ENCODE data around the gene LDLRAD3. TPM values are rescaled to one million over a fixed set of nuclear protein-coding genes. Genes with fewer than 3 reads are reported as not detected.
"Not testable (repeated sequence)": the region's sequence is repeated elsewhere in the genome, so short reads cannot be mapped to it uniquely, and the experiment has no call there.

The LDLRAD3 gene
- total and polyA plus RNA-seq, 5 experiments from 2014 or later: not detected

DNA sequence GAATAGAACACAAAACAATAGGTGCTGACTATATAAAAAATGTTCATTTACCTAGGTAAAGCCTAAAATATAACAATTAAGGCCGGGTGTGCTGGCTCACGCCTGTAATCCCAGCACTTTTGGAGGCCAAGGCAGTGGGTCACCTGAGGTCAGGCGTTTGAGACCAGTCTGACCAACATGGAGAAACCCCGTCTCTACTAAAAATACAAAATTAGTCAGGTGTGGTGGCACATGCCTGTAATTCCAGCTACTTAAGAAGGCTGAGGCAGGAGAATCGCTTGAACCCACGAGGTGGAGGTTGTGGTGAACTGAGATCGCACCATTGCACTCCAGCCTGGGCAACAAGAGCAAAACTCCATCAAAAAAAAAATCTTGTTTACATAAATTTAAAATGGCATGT is 31.4 kb upstream of the LDLRAD3 start:
- H3K9me3 Mint-ChIP-seq, POLR2A ChIA-PET: not testable (repeated sequence)

DNA sequence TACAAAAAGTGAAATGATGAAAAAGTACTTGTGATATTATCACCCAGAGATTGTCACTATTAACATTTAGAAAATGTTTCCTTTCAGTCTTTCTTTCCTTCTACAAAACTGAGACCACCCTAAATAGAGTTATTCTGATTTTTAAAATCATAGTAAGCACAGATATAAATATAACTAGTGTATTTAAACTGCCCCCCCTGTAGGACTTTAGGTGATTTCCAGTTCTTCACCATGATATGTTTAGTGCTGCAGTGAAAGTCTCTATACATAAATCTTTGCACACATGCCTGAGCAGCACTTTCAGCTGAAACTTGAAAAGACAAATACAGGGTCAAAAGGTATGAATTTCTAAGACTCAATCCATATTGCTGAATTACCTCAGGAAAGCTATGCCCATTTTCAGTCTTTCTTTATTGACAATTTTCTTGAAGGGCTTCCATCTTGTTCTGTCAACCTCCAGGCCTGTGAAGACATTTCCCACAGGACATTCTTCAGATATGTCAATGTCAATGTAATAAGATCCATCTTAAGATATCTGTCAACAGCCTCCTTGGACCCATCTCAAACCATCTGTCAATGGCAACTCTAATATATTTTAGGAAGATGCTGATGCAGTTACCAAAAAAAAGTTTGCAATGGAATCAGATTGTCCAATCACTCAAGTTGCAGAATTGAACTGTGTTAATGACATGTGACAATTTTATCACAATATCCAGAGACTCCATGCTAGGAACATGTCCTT is 30.8 kb upstream of the LDLRAD3 start:
- H3K27me3 Mint-ChIP-seq: peaks cover 7 to 38% (median 10%) of the 10 kb centered on the region in 5 donors
- no peak overlapping the region for H3K4me3 Mint-ChIP-seq
- DNase-seq (no peak), ATAC-seq (no peak)
- H3K36me3 Mint-ChIP-seq: peaks cover 0 to 2% (median 0%) of the 10 kb centered on the region in 3 donors
- H3K9me3 Mint-ChIP-seq: peaks cover 0 to 3% (median 0%) of the 10 kb centered on the region in 9 donors
- POLR2A ChIA-PET: no interaction called here
- H3K4me1 Mint-ChIP-seq: no peaks in the 10 kb centered on the region
- H3K27ac Mint-ChIP-seq: no peak overlapping the region

More for the DNA sequence above, 31.4 kb upstream of the LDLRAD3 start:
- H3K4me1 Mint-ChIP-seq, ATAC-seq, H3K4me3 Mint-ChIP-seq, DNase-seq, H3K36me3 Mint-ChIP-seq, H3K27ac Mint-ChIP-seq: not testable (repeated sequence)
- H3K27me3 Mint-ChIP-seq: peaks cover 7 to 32% (median 10%) of the 10 kb centered on the region in 5 donors

DNA sequence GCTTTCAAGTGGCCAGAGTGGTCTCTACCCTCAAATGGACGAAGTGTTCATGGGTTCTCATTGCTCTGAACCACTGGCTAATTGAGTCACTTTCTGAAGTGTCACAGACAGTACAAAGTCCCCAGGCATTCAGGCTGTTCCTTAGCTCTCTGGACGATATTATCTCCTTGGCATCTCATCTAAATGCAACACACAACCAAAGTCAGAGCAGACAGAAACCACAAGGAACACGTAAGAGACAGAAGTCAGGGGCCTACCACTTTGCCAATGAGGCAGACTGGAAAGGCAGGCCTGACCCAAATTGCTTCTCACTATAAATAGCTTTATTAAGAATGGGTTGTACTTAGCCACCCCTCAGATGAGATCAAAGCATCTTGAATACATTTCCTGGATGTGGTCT is 29.0 kb upstream of the LDLRAD3 start:
- Mint-ChIP-seq H3K36me3 (peaks cover 0 to 2% (median 0%) of the 10 kb centered on the region in 3 donors), H3K9me3 (peaks cover 0 to 3% (median 0%) of the 10 kb centered on the region in 9 donors), H3K27me3 (peaks cover 7 to 53% (median 10%) of the 10 kb centered on the region in 5 donors), H3K4me3 (no peak overlapping the region), H3K4me1 (no peaks in the 10 kb centered on the region), H3K27ac (no peak overlapping the region)
- no peak for ATAC-seq
- no peak for DNase-seq
- POLR2A ChIA-PET: no interaction called here

- H3K27ac Mint-ChIP-seq: no peak overlapping the region
- peaks cover 0 to 3% (median 0%) of the 10 kb centered on the region in 9 donors for H3K9me3 Mint-ChIP-seq
- H3K36me3 Mint-ChIP-seq: peaks cover 0 to 2% (median 0%) of the 10 kb centered on the region in 3 donors
- no peak overlapping the region for H3K4me3 Mint-ChIP-seq
- no peak for ATAC-seq
- H3K27me3 Mint-ChIP-seq: peaks cover 11 to 41% (median 13%) of the 10 kb centered on the region in 5 donors
- POLR2A ChIA-PET: no interaction called here
- H3K4me1 Mint-ChIP-seq: no peaks in the 10 kb centered on the region
- DNase-seq: no peak
Observed at GRCh38 chr11:35916270-35916669, 27.6 kb upstream of the LDLRAD3 start.

DNA sequence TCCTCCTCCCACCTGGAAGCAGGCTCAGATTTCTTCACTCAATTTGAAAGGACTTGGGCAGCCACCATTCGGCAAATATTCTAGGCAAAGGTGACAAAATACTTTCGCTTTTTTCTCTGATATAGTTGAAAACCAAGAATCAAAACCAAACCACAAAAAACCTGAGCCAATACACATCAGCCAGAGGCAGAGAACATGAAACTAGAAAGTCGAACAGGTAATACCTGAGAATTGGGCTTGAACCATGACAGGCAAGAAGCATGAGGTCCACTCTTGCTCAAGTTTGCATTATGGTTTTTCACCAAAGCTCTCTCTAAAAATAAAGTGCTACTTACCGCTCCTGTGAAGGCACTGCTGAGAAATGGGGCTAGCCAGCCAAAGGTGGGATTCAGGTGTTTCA is 26.2 kb upstream of the LDLRAD3 start:
- Mint-ChIP-seq H3K27ac (no peak overlapping the region), H3K4me3 (no peak overlapping the region), H3K36me3 (peaks cover 0 to 2% (median 0%) of the 10 kb centered on the region in 3 donors), H3K4me1 (no peaks in the 10 kb centered on the region), H3K27me3 (peaks cover 8 to 34% (median 17%) of the 10 kb centered on the region in 5 donors), H3K9me3 (peaks cover 0 to 2% (median 0%) of the 10 kb centered on the region in 9 donors)
- POLR2A ChIA-PET: no interaction called here
- DNase-seq (no peak), ATAC-seq (no peak)

GRCh38 chr11:35918716-35919115 is 25.1 kb upstream of the LDLRAD3 start:
- Mint-ChIP-seq H3K27me3 (peaks cover 8 to 40% (median 17%) of the 10 kb centered on the region in 5 donors), H3K9me3 (no peaks in the 10 kb centered on the region), H3K4me1 (no peaks in the 10 kb centered on the region), H3K36me3 (peaks cover 0 to 2% (median 0%) of the 10 kb centered on the region in 3 donors), H3K4me3 (no peak overlapping the region), H3K27ac (no peak overlapping the region)
- no peak for DNase-seq
- ATAC-seq: no peak
- POLR2A ChIA-PET: no interaction called here

DNA sequence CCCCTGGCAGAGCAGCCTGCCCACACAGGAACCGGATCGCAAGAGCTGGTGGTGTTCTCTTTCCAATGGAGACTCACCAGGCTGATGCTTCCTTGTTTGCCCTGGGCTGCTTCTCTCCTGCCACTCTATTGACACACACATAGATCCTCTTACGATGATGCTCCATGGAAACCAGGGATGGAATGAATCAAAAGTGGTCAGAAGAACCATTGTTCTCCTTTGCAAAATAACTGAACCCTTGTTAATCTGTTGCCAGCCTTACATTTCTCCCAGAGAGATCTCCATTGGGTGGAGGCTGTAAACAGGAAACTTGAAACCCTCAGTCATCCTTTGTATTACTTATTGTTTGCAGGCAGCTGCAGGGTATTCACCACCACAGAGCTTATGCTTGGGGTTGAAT is 24.6 kb upstream of the LDLRAD3 start:
- DNase-seq (no peak), ATAC-seq (no peak)
- Mint-ChIP-seq H3K4me3 (no peak overlapping the region), H3K36me3 (no peaks in the 10 kb centered on the region), H3K9me3 (no peaks in the 10 kb centered on the region), H3K27me3 (peaks cover 3 to 38% (median 15%) of the 10 kb centered on the region in 5 donors), H3K4me1 (no peaks in the 10 kb centered on the region), H3K27ac (no peak overlapping the region)
- POLR2A ChIA-PET: no interaction called here

- POLR2A ChIA-PET: no interaction called here
- no peak for ATAC-seq
Observed at GRCh38 chr11:35923452-35923851, 20.4 kb upstream of the LDLRAD3 start.

GRCh38 chr11:35924811-35925210 is 19.1 kb upstream of the LDLRAD3 start:
- H3K27me3 Mint-ChIP-seq: peaks cover 10 to 19% (median 12%) of the 10 kb centered on the region in 5 donors
- H3K27ac Mint-ChIP-seq: no peak overlapping the region
- H3K4me1 Mint-ChIP-seq: no peaks in the 10 kb centered on the region
- no peak overlapping the region for H3K4me3 Mint-ChIP-seq
- no peaks in the 10 kb centered on the region for H3K9me3 Mint-ChIP-seq
- ATAC-seq (no peak), DNase-seq (no peak)
- no peaks in the 10 kb centered on the region for H3K36me3 Mint-ChIP-seq
- POLR2A ChIA-PET: no interaction called here

More at GRCh38 chr11:35923452-35923851, 20.4 kb upstream of the LDLRAD3 start:
- H3K9me3 Mint-ChIP-seq: no peaks in the 10 kb centered on the region
- H3K4me1 Mint-ChIP-seq: no peaks in the 10 kb centered on the region
- H3K27ac Mint-ChIP-seq: no peak overlapping the region
- DNase-seq: no peak
- H3K36me3 Mint-ChIP-seq: no peaks in the 10 kb centered on the region
- peaks cover 6 to 30% (median 10%) of the 10 kb centered on the region in 5 donors for H3K27me3 Mint-ChIP-seq
- H3K4me3 Mint-ChIP-seq: no peak overlapping the region

- POLR2A ChIA-PET: no interaction called here
- H3K36me3 Mint-ChIP-seq: no peaks in the 10 kb centered on the region
Observed at GRCh38 chr11:35927104-35927503, 16.8 kb upstream of the LDLRAD3 start.

GRCh38 chr11:35927682-35928081 is 16.2 kb upstream of the LDLRAD3 start:
- POLR2A ChIA-PET: no interaction called here
- no peak for DNase-seq
- Mint-ChIP-seq H3K9me3 (no peaks in the 10 kb centered on the region), H3K4me3 (no peak overlapping the region), H3K4me1 (no peaks in the 10 kb centered on the region), H3K27ac (no peak overlapping the region), H3K27me3 (peaks cover 5 to 32% (median 11%) of the 10 kb centered on the region in 5 donors), H3K36me3 (no peaks in the 10 kb centered on the region)
- ATAC-seq: no peak

More at GRCh38 chr11:35927104-35927503, 16.8 kb upstream of the LDLRAD3 start:
- H3K4me1 Mint-ChIP-seq: no peaks in the 10 kb centered on the region
- no peak for DNase-seq
- no peak for ATAC-seq
- peaks cover 6 to 29% (median 11%) of the 10 kb centered on the region in 5 donors for H3K27me3 Mint-ChIP-seq
- no peak overlapping the region for H3K27ac Mint-ChIP-seq
- H3K9me3 Mint-ChIP-seq: no peaks in the 10 kb centered on the region
- H3K4me3 Mint-ChIP-seq: no peak overlapping the region

DNA sequence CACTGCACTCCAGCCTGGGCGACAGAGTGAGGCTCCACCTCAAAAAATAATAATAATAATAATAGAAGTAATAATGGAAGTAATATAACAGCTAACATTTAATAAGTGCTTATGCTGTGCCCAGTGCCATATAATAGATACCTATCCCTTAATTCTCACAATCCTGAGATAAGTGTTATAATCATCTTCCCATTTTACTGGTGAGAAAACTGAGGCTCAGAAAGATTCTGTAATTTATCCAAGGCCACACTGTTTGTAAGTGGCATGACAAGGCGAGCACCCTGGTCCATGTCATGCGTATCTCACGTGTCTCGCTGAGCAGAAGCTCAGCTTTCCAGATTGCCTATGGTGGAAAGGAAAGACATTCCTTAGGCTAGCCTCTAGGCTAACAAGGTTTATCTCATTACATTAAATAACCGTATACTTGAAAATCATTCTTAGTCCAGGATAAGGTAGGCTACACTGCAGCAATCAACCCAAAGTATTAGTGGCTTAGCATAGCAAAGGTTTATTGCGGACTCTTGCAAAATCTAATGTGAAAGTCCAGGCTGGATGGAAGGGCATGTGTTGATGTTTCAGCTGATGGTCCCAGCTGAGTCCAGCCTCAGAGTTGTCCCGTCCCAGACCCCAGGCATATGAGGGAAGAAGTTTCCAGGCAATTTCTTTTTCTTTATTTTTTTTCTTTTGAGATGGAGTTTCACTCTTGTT is 15.0 kb upstream of the LDLRAD3 start:
- Mint-ChIP-seq H3K4me3 (no peak overlapping the region), H3K9me3 (no peaks in the 10 kb centered on the region), H3K27ac (no peak overlapping the region), H3K4me1 (no peaks in the 10 kb centered on the region), H3K36me3 (no peaks in the 10 kb centered on the region), H3K27me3 (peaks cover 8 to 31% (median 14%) of the 10 kb centered on the region in 5 donors)
- ATAC-seq (no peak), DNase-seq (no peak)
- POLR2A ChIA-PET: no interaction called here

DNA sequence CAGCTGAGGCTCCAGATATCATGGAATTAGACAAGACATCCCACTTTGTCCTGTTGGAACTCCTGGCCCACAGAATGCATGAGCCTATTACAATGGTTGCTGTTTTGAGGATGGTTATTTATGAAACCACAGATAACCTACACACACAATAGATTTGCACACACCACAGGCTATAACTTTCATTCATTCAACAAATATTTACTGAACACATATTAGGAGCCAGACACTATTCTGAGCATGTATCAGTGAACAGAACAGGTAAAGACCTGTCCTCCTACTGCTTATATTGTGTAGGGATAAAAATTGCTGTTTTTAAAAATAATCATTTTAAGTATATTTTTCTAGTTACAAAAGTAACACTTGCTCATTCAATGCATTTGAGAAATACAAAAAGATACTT is 13.4 kb upstream of the LDLRAD3 start:
- POLR2A ChIA-PET: no interaction called here
- H3K27me3 Mint-ChIP-seq: peaks cover 10 to 43% (median 16%) of the 10 kb centered on the region in 5 donors
- ATAC-seq (no peak), DNase-seq (no peak)
- H3K9me3 Mint-ChIP-seq: no peaks in the 10 kb centered on the region
- H3K27ac Mint-ChIP-seq: no peak overlapping the region
- H3K4me1 Mint-ChIP-seq: no peaks in the 10 kb centered on the region
- H3K36me3 Mint-ChIP-seq: no peaks in the 10 kb centered on the region
- no peak overlapping the region for H3K4me3 Mint-ChIP-seq
